IPS-18a (cell line): ENCODE data around the gene LIPK.
"Not testable (repeated sequence)": the region's sequence is repeated elsewhere in the genome, so short reads cannot be mapped to it uniquely, and the experiment has no call there.

Experiments
- H3K27ac ChIP-seq: one replicate; pipeline ENCODE4 v1.5.1; 2013; ENCODE audit warnings: low read length
- H3K27me3 ChIP-seq: one replicate; pipeline ENCODE4 v1.6.1; 2013; ENCODE audit warnings: mild to moderate bottlenecking, low read length; ENCODE audit not compliant: control insufficient read depth, insufficient read depth
- H3K36me3 ChIP-seq: one replicate; pipeline ENCODE4 v1.6.1; 2013; ENCODE audit warnings: low read depth, low read length; ENCODE audit not compliant: control insufficient read depth
- H3K4me1 ChIP-seq: one replicate; pipeline ENCODE4 v1.6.1; 2013; ENCODE audit warnings: low read depth, low read length; ENCODE audit not compliant: control insufficient read depth
- H3K4me3 ChIP-seq: one replicate; pipeline ENCODE4 v1.5.1; 2013; ENCODE audit warnings: low read length
- H3K9ac ChIP-seq: one replicate; pipeline ENCODE4 v1.6.1; 2013; ENCODE audit warnings: mild to moderate bottlenecking, low read length, moderate library complexity
- H3K9me3 ChIP-seq: one replicate; pipeline ENCODE4 v1.6.1; 2013; ENCODE audit warnings: low read depth, low read length; ENCODE audit not compliant: control insufficient read depth

Gene LIPK

DNA sequence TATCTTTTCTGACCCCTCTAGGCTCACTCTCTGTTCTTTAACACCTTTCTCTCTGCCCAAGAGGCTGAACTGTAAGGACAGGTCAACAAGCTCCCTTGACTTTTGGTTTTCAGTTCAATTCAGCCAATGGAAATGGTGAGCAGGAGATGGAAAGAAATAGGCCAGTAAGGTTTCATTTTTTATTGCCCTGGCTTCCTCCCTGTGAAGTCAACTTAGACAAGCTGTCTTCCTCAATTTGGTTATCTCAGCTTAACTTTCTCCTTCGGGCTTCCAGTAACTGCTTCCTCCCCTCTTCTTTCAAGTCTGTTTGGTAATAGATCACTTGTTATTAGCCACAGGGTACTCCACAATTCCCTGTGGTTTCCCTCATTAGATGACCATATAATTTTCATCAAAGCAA, 19.7 kb downstream of the LIPK start:
- Histone ChIP-seq H3K9me3 (no peaks in the 10 kb centered on the region), H3K9ac (no peak overlapping the region), H3K27ac (no peak overlapping the region), H3K4me1 (no peaks in the 10 kb centered on the region), H3K4me3 (no peak overlapping the region), H3K36me3 (no peaks in the 10 kb centered on the region), H3K27me3 (peaks cover 5% of the 10 kb centered on the region)

- Histone ChIP-seq H3K9me3 (no peaks in the 10 kb centered on the region), H3K27ac (no peak overlapping the region), H3K4me3 (no peak overlapping the region), H3K36me3 (no peaks in the 10 kb centered on the region), H3K9ac (no peak overlapping the region), H3K27me3 (peaks cover 5% of the 10 kb centered on the region), H3K4me1 (peaks cover 11% of the 10 kb centered on the region)
Observed at GRCh38 chr10:88728107-88728763, 22.2 kb downstream of the LIPK start.

- Histone ChIP-seq H3K4me3 (no peak overlapping the region), H3K9ac (no peak overlapping the region), H3K4me1 (peaks cover 11% of the 10 kb centered on the region), H3K36me3 (no peaks in the 10 kb centered on the region), H3K9me3 (no peaks in the 10 kb centered on the region), H3K27ac (no peak overlapping the region), H3K27me3 (peaks cover 5% of the 10 kb centered on the region)
Observed at GRCh38 chr10:88730864-88731263, 24.8 kb downstream of the LIPK start.

- Histone ChIP-seq H3K9ac (no peak overlapping the region), H3K27ac (no peak overlapping the region), H3K4me1 (peaks cover 11% of the 10 kb centered on the region), H3K4me3 (no peak overlapping the region), H3K27me3 (peaks cover 5% of the 10 kb centered on the region), H3K36me3 (no peaks in the 10 kb centered on the region), H3K9me3 (no peaks in the 10 kb centered on the region)
Observed at GRCh38 chr10:88731296-88731695, 25.2 kb downstream of the LIPK start.

DNA sequence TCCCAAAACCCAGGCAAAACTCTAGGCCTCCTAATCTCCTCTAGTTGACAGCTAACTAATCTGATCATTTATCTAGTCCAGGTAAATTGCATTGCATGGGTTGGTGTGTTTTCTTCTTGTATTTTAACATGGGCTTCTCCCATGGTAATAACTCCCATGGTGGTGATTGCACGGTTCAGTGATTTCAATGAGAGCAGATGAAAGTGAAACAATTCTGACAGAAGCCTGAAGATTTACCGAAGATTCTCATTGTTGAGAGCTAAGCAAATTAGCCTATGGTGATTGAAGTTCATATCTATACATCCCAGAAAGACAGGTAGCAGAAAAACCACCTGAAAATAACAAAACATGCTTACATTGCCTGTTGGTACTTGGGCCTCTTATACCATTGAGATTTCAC, 27.2 kb downstream of the LIPK start:
- Histone ChIP-seq H3K4me3 (no peak overlapping the region), H3K36me3 (no peaks in the 10 kb centered on the region), H3K4me1 (peaks cover 11% of the 10 kb centered on the region), H3K9ac (no peak overlapping the region), H3K27ac (no peak overlapping the region), H3K27me3 (no peaks in the 10 kb centered on the region), H3K9me3 (no peaks in the 10 kb centered on the region)

DNA sequence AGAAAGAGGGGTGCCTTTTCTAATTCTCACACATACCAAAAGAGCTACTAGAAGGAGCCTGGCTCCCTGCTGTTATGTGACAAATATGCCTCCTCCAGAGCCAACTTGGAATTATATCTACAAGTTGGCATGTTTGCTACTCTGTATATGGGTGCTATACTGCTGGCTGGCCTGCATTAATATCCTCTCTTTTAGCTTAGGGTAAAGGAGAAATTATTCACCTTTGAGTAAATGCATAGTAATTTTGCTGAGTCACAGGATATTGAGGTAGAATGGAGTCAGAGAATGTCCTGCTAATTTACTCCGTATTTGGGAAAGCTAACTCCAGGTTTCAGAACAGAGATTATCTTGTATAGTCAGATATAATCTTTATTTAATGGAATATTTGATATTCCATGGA, 29.6 kb downstream of the LIPK start:
- Histone ChIP-seq H3K4me1 (peaks cover 11% of the 10 kb centered on the region), H3K9ac (no peak overlapping the region), H3K9me3 (no peaks in the 10 kb centered on the region), H3K4me3 (no peak overlapping the region), H3K36me3 (no peaks in the 10 kb centered on the region), H3K27me3 (no peaks in the 10 kb centered on the region), H3K27ac (no peak overlapping the region)

DNA sequence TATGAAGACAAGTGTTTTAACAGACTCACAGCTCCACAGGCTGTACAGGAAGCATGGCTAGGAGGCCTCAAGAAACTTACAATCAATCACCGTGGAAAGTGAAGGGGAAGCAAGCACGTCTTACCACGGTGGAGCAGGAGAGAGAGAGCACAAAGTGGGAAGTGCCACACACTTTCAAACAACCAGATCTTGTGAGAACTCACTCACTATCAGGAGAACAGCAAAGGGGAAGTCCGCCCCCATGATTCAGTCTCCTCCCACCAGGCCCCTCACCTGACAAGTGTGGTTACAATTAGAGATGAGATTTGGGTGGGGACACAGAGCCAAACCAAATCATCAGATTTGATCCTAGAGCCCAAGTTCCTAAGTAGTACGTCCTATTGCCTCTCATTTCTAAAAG, 35.9 kb downstream of the LIPK start:
- H3K4me1 ChIP-seq, H3K9me3 ChIP-seq: not testable (repeated sequence)

GRCh38 chr10:88742448-88742847, 36.4 kb downstream of the LIPK start:
- Histone ChIP-seq H3K27me3 (no peaks in the 10 kb centered on the region), H3K4me3 (no peak overlapping the region)

More for the DNA sequence above, 35.9 kb downstream of the LIPK start:
- not testable (repeated sequence) for H3K27ac ChIP-seq, H3K27me3 ChIP-seq, H3K36me3 ChIP-seq, H3K4me3 ChIP-seq, H3K9ac ChIP-seq

DNA sequence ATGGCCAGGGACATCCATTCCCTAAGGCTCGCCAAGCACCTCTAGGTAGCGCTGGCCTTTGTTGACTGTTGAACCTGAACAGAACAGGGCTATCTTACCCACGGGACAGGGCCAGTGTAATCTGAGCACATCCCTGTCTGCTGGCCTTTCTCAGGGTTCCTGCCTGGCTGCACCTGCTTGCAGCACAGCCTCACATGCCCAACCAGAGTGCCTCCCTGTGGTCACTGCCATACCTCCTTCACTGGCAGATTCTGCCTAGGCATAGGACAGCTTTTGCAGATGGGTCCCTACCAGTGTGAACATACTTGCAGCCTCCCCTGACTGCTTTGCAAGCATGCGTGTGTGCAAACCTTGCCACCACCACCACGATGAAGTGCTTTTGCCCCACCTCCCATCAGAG, 38.0 kb downstream of the LIPK start:
- H3K9ac ChIP-seq, result no peak overlapping the region
- no peaks in the 10 kb centered on the region for H3K36me3 ChIP-seq

More at GRCh38 chr10:88742448-88742847, 36.4 kb downstream of the LIPK start:
- no peaks in the 10 kb centered on the region for H3K36me3 ChIP-seq
- no peak overlapping the region for H3K27ac ChIP-seq
- H3K4me1 ChIP-seq, result no peaks in the 10 kb centered on the region
- no peaks in the 10 kb centered on the region for H3K9me3 ChIP-seq
- H3K9ac ChIP-seq, result no peak overlapping the region

DNA sequence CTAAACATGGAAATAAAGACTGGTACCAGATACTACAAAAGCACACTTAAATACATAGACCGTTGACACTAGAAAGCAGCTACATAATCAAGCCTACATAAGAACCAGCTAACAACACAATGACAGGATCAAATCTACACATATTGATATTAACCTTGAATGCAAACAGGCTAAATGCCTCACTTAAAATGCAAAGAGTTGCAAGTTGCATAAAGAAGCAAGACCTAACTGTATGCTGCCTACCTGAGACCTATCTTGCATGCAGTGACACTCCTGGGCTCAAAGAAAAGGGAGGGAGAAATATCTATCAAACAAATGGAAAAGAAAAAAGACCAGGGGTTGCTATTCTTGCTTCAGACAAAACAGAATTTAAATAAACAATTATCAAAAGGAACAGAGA, 39.6 kb downstream of the LIPK start:
- no peak overlapping the region for H3K4me3 ChIP-seq
- no peaks in the 10 kb centered on the region for H3K9me3 ChIP-seq
- H3K27me3 ChIP-seq, result no peaks in the 10 kb centered on the region
- H3K36me3 ChIP-seq, result no peaks in the 10 kb centered on the region
- H3K9ac ChIP-seq, result no peak overlapping the region
- no peaks in the 10 kb centered on the region for H3K4me1 ChIP-seq
- no peak overlapping the region for H3K27ac ChIP-seq

More for the DNA sequence above, 38.0 kb downstream of the LIPK start:
- Histone ChIP-seq H3K4me1 (no peaks in the 10 kb centered on the region), H3K27me3 (no peaks in the 10 kb centered on the region), H3K9me3 (no peaks in the 10 kb centered on the region), H3K27ac (no peak overlapping the region), H3K4me3 (no peak overlapping the region)

DNA sequence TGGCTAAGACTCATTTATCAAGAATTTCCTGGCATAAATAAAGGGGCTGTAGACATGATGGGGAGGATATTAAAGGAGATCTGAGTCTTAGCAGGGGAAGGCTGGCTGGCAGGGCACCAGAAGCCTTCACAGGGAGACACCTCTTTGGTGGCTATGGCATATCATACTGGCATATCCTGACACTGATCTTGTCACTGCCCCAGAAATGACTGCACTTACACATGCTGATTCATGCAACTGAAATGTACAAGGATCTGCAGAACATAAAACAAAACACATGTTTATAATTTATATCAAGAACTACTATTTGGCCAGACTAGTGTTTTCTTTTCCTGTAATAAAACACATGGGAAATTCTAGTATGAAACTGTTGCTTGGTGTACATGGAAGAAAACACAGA, 48.2 kb downstream of the LIPK start:
- Histone ChIP-seq H3K27ac (no peak overlapping the region), H3K4me3 (no peak overlapping the region), H3K36me3 (no peaks in the 10 kb centered on the region), H3K4me1 (peaks cover 5% of the 10 kb centered on the region), H3K9ac (no peak overlapping the region), H3K9me3 (no peaks in the 10 kb centered on the region), H3K27me3 (no peaks in the 10 kb centered on the region)

DNA sequence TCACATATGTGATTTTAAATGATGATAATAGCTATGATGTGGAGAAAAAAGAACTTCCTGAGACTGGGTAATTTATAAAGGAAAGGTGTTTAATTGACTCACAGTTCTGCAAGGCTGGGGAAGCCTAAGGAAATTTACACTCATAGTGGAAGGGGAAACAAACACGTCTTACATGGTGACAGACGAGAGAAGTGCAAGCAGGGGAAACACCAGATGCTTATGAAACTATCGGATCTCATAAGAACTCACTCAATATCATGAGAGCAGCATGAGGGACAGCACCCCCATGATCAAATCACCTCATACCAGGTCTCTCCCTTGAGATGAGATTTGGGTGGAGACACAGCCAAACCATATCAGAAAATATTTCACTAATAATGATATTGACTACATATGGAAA, 49.7 kb downstream of the LIPK start:
- Histone ChIP-seq H3K4me3 (no peak overlapping the region), H3K9ac (no peak overlapping the region), H3K27me3 (no peaks in the 10 kb centered on the region), H3K4me1 (peaks cover 5% of the 10 kb centered on the region), H3K27ac (no peak overlapping the region), H3K36me3 (no peaks in the 10 kb centered on the region), H3K9me3 (no peaks in the 10 kb centered on the region)
